COR-L47 (cell line): ENCODE measurements around the gene PPP2R5E.
"Not testable (repeated sequence)": the region's sequence is repeated elsewhere in the genome, so short reads cannot be mapped to it uniquely, and the experiment has no call there.

Experiments used
- DNase-seq: peaks from one replicate; lab custom pipeline; 2025; lab: John Stamatoyannopoulos, UW

The PPP2R5E gene

GRCh38 chr14:63522511-63522910 is 20.7 kb downstream of the PPP2R5E start:
- not testable (repeated sequence) for DNase-seq

- DNase-seq, result no peak
Observed at GRCh38 chr14:63517354-63517753, 25.8 kb downstream of the PPP2R5E start.

- DNase-seq, result no peak
Observed at GRCh38 chr14:63515240-63515639, 27.9 kb downstream of the PPP2R5E start.

GRCh38 chr14:63513756-63514155 is 29.4 kb downstream of the PPP2R5E start:
- DNase-seq, result no peak

GRCh38 chr14:63512861-63513260 is 30.3 kb downstream of the PPP2R5E start:
- no peak for DNase-seq

GRCh38 chr14:63510538-63510937 is 32.6 kb downstream of the PPP2R5E start:
- DNase-seq, result no peak

- no peak for DNase-seq
Observed at GRCh38 chr14:63508033-63508432, 35.1 kb downstream of the PPP2R5E start.

GRCh38 chr14:63504648-63505047 is 38.5 kb downstream of the PPP2R5E start:
- DNase-seq, result no peak

GRCh38 chr14:63501429-63501828 is 41.7 kb downstream of the PPP2R5E start:
- DNase-seq, result no peak

GRCh38 chr14:63499701-63500250 is 43.4 kb downstream of the PPP2R5E start:
- no peak for DNase-seq

- no peak for DNase-seq
Observed at GRCh38 chr14:63496837-63497400, 46.3 kb downstream of the PPP2R5E start.

- DNase-seq, result no peak
Observed at GRCh38 chr14:63493246-63493645, 49.9 kb downstream of the PPP2R5E start.

- no peak for DNase-seq
Observed at GRCh38 chr14:63492391-63492790, 50.8 kb downstream of the PPP2R5E start.

GRCh38 chr14:63487724-63488123 is 55.5 kb downstream of the PPP2R5E start:
- DNase-seq, result no peak

- DNase-seq, result no peak
Observed at GRCh38 chr14:63486738-63487137, 56.4 kb downstream of the PPP2R5E start.

GRCh38 chr14:63483315-63483714 is 59.9 kb downstream of the PPP2R5E start:
- no peak for DNase-seq

- no peak for DNase-seq
Observed at GRCh38 chr14:63480599-63480998, 62.6 kb downstream of the PPP2R5E start.

- no peak for DNase-seq
Observed at GRCh38 chr14:63478437-63478852, 64.7 kb downstream of the PPP2R5E start.

- no peak for DNase-seq
Observed at GRCh38 chr14:63478010-63478409, 65.2 kb downstream of the PPP2R5E start.

GRCh38 chr14:63477556-63477955 is 65.6 kb downstream of the PPP2R5E start:
- DNase-seq, result no peak

GRCh38 chr14:63475761-63476160 is 67.4 kb downstream of the PPP2R5E start:
- DNase-seq, result no peak

GRCh38 chr14:63474844-63475243 is 68.3 kb downstream of the PPP2R5E start:
- no peak for DNase-seq

GRCh38 chr14:63474111-63474510 is 69.1 kb downstream of the PPP2R5E start:
- no peak for DNase-seq
